ENCODE data around the gene ZNF627. TPM values are rescaled to one million over a fixed set of nuclear protein-coding genes. Genes with fewer than 3 reads are reported as not detected.

ZNF627 gene
- total and polyA plus RNA-seq, 4 donors: 2.5 to 12.2 (median 6.4) TPM

DNA sequence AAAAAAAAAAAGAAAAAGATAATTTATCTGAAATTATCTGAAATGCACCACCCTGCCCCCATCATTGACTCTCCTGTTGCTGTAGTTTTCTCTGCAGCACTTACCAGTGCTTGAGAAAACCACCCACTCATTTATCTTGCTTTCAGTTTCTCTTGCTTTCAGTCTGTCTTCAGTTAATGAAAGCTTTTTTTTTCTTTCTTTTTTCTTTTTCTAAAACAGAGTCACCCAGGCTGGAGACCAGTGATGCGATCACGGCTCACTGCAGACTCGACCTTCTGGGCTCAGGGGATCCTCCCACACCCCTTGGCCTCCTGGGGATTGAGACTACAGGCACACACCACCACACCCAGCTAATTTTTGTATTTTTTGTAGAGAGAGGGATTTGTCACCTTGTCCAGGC lies 15.5 kb upstream of the ZNF627 start:
- ATAC-seq (ENCODE audit: low FRiP score) (no peak), DNase-seq (no peak)
- Histone ChIP-seq H3K36me3 (ENCODE audit: control insufficient read depth in 1 of 2, insufficient read depth in 2 of 2, low read length in 1 of 2) (no peaks in the 10 kb centered on the region), H3K4me3 (ENCODE audit: low read length in 2 of 2) (no peak overlapping the region), H3K27me3 (ENCODE audit: control insufficient read depth in 1 of 2, insufficient read depth in 2 of 2, low read length in 1 of 2) (no peaks in the 10 kb centered on the region), H3K4me1 (ENCODE audit: control insufficient read depth in 1 of 2, insufficient read depth in 2 of 2, low read length in 2 of 2) (no peaks in the 10 kb centered on the region), H3K9me3 (ENCODE audit: control insufficient read depth, low read length) (no peaks in the 10 kb centered on the region), H3K27ac (ENCODE audit: low read depth in 1 of 2, low read length in 2 of 2) (no peak overlapping the region)
- WGBS, 2 donors: 38 to 40% methylated on average over 3 of the region's 3 CpGs
- intact Hi-C loops (cut with DNase I): no loop called here

DNA sequence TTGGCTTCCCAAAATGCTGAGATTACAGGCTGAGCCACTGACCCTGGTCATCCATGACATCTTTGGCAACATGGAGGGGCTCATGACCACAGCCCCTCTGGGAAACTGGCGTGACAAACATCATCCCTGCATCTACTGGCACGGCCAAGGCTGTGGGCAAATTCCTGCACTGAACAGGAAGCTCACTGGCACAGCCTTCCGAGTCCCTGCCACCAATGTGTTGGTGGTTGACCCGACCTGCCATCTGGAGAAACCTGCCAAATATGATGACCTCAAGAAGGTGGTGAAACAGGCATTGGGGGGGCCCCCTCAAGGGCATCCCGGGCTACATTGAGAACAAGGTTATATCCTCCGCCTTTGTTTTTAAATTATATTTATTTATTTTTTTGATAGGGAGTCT lies 11.0 kb upstream of the ZNF627 start:
- no peaks in the 10 kb centered on the region for H3K9me3 ChIP-seq (ENCODE audit: control insufficient read depth, low read length)
- H3K4me3 ChIP-seq (ENCODE audit: low read length in 2 of 2): no peak overlapping the region
- 55 to 65% methylated on average over 6 of the region's 6 CpGs for WGBS, 2 donors
- ATAC-seq (ENCODE audit: low FRiP score) (no peak), DNase-seq (no peak)
- H3K4me1 ChIP-seq (ENCODE audit: control insufficient read depth in 1 of 2, insufficient read depth in 2 of 2, low read length in 2 of 2): no peaks in the 10 kb centered on the region
- H3K27ac ChIP-seq (ENCODE audit: low read depth in 1 of 2, low read length in 2 of 2): no peak overlapping the region
- no peaks in the 10 kb centered on the region for H3K36me3 ChIP-seq (ENCODE audit: control insufficient read depth in 1 of 2, insufficient read depth in 2 of 2, low read length in 1 of 2)
- no peaks in the 10 kb centered on the region for H3K27me3 ChIP-seq (ENCODE audit: control insufficient read depth in 1 of 2, insufficient read depth in 2 of 2, low read length in 1 of 2)
- intact Hi-C loops (cut with DNase I): loop anchor here in 1 of 2 donors (5.0 kb wide), 1 partner anchor 89 kb away; no protein-coding TSS in a partner anchor

DNA sequence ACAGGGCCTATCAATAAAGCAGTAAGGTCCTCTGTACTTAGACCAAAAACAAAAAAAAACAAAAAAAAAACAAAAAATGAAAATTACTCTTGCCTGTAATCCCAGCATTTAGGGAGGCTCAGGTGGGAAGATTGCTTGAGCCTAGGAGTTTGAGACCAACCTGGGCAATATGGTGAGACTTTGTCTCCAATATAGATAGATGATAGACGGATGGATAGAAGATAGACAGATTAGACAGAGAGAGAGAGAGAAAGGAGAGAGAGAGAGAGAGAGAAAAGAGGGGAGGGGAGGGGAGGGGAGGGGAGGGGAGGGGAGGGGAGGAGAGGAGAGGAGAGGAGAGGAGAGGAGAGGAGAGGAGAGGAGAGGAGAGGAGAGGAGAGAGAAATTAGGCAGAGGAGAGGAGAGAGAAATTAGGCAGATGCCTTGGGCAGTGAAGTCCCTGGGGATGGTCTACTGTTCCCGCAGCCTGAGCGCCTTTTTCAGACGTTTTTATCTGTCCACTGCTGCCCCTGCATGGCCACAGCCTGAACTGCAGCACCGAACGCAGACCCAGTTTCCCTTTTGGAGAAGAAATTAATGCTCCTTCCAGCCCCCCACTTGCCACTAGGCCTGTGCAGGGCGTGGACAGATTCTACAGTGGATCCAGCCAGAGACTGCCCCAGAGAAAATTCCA lies 9.8 kb upstream of the ZNF627 start:
- H3K27me3 ChIP-seq (ENCODE audit: control insufficient read depth in 1 of 2, insufficient read depth in 2 of 2, low read length in 1 of 2): no peaks in the 10 kb centered on the region
- no peaks in the 10 kb centered on the region for H3K36me3 ChIP-seq (ENCODE audit: control insufficient read depth in 1 of 2, insufficient read depth in 2 of 2, low read length in 1 of 2)
- ATAC-seq (ENCODE audit: low FRiP score) (peak; percentile 94), DNase-seq (peak; percentile 84 to 90)
- WGBS, 2 donors: 2% methylated on average over 6 to 7 of the region's 7 CpGs
- no peak overlapping the region for H3K27ac ChIP-seq (ENCODE audit: low read depth in 1 of 2, low read length in 2 of 2)
- intact Hi-C loops (cut with DNase I): loop anchor here (1.0 to 5.0 kb wide), 2 partner anchors 90 to 91 kb away; no protein-coding TSS in a partner anchor
- H3K4me3 ChIP-seq (ENCODE audit: low read length in 2 of 2): no peak overlapping the region
- H3K9me3 ChIP-seq (ENCODE audit: control insufficient read depth, low read length): no peaks in the 10 kb centered on the region
- no peaks in the 10 kb centered on the region for H3K4me1 ChIP-seq (ENCODE audit: control insufficient read depth in 1 of 2, insufficient read depth in 2 of 2, low read length in 2 of 2)

DNA sequence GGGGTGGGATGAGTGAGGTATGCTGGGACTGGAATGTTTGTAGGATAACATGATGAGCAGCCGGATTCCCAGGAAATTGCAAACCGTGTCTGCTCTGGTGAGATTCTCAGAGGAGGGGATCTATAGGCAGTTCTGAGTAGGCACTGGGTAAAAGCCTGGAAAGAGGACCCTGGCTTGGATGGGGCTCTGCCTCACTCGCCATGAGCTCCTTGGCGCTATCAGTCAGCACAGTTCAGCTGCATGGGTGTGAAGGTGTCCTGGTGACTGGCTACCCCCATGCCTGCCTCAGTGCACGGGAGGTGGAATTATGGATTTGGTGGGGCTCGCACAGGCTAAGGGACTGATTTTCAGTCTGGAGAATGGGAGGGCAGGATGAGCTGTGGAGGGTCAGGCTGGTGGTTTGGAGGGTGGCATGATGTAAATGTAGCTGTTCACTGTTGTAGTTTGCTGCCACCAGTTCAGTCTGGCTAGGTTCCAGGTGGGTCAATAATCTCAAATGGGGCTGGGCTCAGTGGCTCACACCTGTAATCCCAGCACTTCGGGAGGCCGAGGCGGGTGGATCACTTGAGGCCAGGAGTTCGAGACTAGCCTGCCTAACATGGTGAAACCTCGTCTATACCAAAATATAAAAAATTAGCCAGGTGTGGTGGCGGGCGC lies 9.2 kb upstream of the ZNF627 start:
- Histone ChIP-seq H3K4me3 (ENCODE audit: low read length in 2 of 2) (no peak overlapping the region), H3K36me3 (ENCODE audit: control insufficient read depth in 1 of 2, insufficient read depth in 2 of 2, low read length in 1 of 2) (no peaks in the 10 kb centered on the region), H3K4me1 (ENCODE audit: control insufficient read depth in 1 of 2, insufficient read depth in 2 of 2, low read length in 2 of 2) (no peaks in the 10 kb centered on the region), H3K9me3 (ENCODE audit: control insufficient read depth, low read length) (no peaks in the 10 kb centered on the region), H3K27me3 (ENCODE audit: control insufficient read depth in 1 of 2, insufficient read depth in 2 of 2, low read length in 1 of 2) (no peaks in the 10 kb centered on the region), H3K27ac (ENCODE audit: low read depth in 1 of 2, low read length in 2 of 2) (no peak overlapping the region)
- ATAC-seq (ENCODE audit: low FRiP score) (no peak), DNase-seq (no peak)
- WGBS, 2 donors: 66 to 68% methylated on average over 13 of the region's 13 CpGs
- intact Hi-C loops (cut with DNase I): loop anchor here (1.0 to 5.0 kb wide), 2 partner anchors 91 to 92 kb away; no protein-coding TSS in a partner anchor

DNA sequence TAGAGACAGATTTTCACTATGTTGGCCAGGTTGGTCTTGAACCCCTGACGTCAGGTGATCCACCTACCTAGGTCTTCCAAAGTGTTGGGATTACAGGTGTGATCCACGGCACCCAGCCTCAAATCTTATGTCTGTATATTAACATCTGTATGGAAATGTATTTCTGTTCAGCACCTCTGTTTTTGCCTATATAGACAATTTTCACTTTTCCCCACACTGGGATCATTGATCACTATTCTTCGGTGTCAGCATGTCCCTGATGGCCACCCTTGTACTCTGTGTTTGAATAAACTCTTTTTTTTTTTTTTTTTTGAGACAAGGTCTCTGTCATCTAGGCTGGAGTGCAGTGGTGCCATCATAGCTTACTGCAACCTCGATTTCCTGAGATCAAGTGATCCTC lies 3.2 kb upstream of the ZNF627 start:
- Histone ChIP-seq H3K9me3 (ENCODE audit: control insufficient read depth, low read length) (no peaks in the 10 kb centered on the region), H3K4me3 (ENCODE audit: low read length in 2 of 2) (no peak overlapping the region), H3K36me3 (ENCODE audit: control insufficient read depth in 1 of 2, insufficient read depth in 2 of 2, low read length in 1 of 2) (no peaks in the 10 kb centered on the region), H3K27ac (ENCODE audit: low read depth in 1 of 2, low read length in 2 of 2) (no peak overlapping the region), H3K4me1 (ENCODE audit: control insufficient read depth in 1 of 2, insufficient read depth in 2 of 2, low read length in 2 of 2) (no peaks in the 10 kb centered on the region), H3K27me3 (ENCODE audit: control insufficient read depth in 1 of 2, insufficient read depth in 2 of 2, low read length in 1 of 2) (no peaks in the 10 kb centered on the region)
- no peak for ATAC-seq (ENCODE audit: low FRiP score)
- intact Hi-C loops (cut with DNase I): loop anchor here in 1 of 2 donors (10.0 kb wide), 1 partner anchor 299 kb away; the partner anchor contains the start of gene TSPAN16
- DNase-seq: peak in 1 of 2 donors; percentile 1
- 80 to 81% methylated on average over 4 of the region's 4 CpGs for WGBS, 2 donors

DNA sequence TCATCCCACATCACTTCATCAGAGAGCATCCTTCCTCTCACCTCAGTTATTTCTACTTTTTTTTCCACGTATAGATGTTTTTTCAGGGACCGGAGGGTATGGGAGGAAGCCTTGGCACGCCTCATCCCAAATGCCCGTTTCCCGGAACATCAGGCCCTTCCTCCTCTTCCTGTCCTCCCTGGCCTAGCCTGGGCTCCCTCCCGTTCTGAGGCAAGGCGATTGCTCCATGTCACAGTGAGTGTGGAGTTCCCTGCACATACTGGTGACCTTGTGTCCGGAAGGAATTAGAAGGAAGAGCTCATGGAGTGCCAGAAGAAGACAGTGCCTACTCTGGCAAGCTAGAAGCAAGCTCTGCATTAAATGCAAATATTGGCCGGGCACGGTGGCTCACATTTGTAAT lies 1.1 kb upstream of the ZNF627 start:
- Histone ChIP-seq H3K9me3 (ENCODE audit: control insufficient read depth, low read length) (no peaks in the 10 kb centered on the region), H3K4me3 (ENCODE audit: low read length in 2 of 2) (no peak overlapping the region), H3K4me1 (ENCODE audit: control insufficient read depth in 1 of 2, insufficient read depth in 2 of 2, low read length in 2 of 2) (no peaks in the 10 kb centered on the region), H3K27me3 (ENCODE audit: control insufficient read depth in 1 of 2, insufficient read depth in 2 of 2, low read length in 1 of 2) (no peaks in the 10 kb centered on the region), H3K27ac (ENCODE audit: low read depth in 1 of 2, low read length in 2 of 2) (no peak overlapping the region), H3K36me3 (ENCODE audit: control insufficient read depth in 1 of 2, insufficient read depth in 2 of 2, low read length in 1 of 2) (no peaks in the 10 kb centered on the region)
- intact Hi-C loops (cut with DNase I): loop anchor here in 1 of 2 donors (10.0 kb wide), 1 partner anchor 301 kb away; the partner anchor contains the start of gene TSPAN16
- ATAC-seq (ENCODE audit: low FRiP score) (no peak), DNase-seq (peak in 1 of 2 donors; percentile 68)
- 89 to 92% methylated on average over 10 of the region's 10 CpGs for WGBS, 2 donors

DNA sequence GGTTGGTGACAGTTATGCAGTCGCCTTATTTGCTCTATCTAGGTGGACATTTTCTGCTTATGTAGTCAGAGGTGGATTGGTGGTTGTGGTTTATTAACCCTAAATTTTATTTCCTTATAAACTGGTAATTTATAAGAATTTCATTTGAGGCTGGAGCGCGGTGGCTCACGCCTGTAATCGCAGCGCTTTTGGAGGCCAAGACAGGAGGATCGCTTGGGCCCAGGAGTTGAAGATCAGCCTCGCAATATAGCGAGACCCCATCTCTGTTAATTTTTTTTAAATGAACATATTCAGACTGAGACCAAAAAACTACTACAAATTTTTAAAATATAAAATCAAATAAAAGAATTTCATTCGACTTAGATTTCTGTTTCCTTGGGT lies 810 bp downstream of the ZNF627 start:
- Histone ChIP-seq H3K4me3 (ENCODE audit: low read length in 2 of 2) (peak overlapping the region; percentile 95 to 96), H3K9me3 (ENCODE audit: control insufficient read depth, low read length) (no peaks in the 10 kb centered on the region), H3K4me1 (ENCODE audit: control insufficient read depth in 1 of 2, insufficient read depth in 2 of 2, low read length in 2 of 2) (no peaks in the 10 kb centered on the region), H3K27me3 (ENCODE audit: control insufficient read depth in 1 of 2, insufficient read depth in 2 of 2, low read length in 1 of 2) (no peaks in the 10 kb centered on the region), H3K36me3 (ENCODE audit: control insufficient read depth in 1 of 2, insufficient read depth in 2 of 2, low read length in 1 of 2) (no peaks in the 10 kb centered on the region), H3K27ac (ENCODE audit: low read depth in 1 of 2, low read length in 2 of 2) (no peak overlapping the region)
- DNase-seq: peak in 1 of 2 donors; percentile 16
- no peak for ATAC-seq (ENCODE audit: low FRiP score)
- WGBS, 2 donors: 64 to 69% methylated on average over 10 of the region's 10 CpGs
- intact Hi-C loops (cut with DNase I): loop anchor here in 1 of 2 donors (10.0 kb wide), 1 partner anchor 303 kb away; the partner anchor contains the start of gene TSPAN16

DNA sequence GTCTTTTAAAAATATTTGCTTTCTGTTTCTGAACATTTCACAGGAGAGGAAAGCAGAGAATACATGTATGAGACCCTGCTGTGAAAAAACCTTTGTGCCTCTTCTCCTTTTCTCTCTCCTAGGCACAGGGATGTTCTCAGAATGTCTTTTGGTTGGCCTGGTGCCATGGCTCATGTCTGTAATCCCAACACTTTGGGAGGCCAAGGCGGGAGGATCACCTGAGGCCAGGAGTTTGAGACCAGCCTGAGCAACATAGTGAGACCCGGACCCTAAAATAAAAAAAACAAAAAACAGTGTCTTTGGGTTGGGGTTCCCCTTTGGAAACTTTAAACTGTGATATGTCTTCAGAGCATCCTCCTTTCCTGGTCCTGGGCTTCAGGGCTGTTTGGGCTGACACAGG lies 1.5 kb downstream of the ZNF627 start:
- ATAC-seq (ENCODE audit: low FRiP score) (no peak), DNase-seq (peak in 1 of 2 donors; percentile 15)
- peak overlapping the region in 1 of 2 donors; percentile 96 for H3K4me3 ChIP-seq (ENCODE audit: low read length in 2 of 2)
- H3K36me3 ChIP-seq (ENCODE audit: control insufficient read depth in 1 of 2, insufficient read depth in 2 of 2, low read length in 1 of 2): no peaks in the 10 kb centered on the region
- no peaks in the 10 kb centered on the region for H3K4me1 ChIP-seq (ENCODE audit: control insufficient read depth in 1 of 2, insufficient read depth in 2 of 2, low read length in 2 of 2)
- H3K27ac ChIP-seq (ENCODE audit: low read depth in 1 of 2, low read length in 2 of 2): no peak overlapping the region
- H3K27me3 ChIP-seq (ENCODE audit: control insufficient read depth in 1 of 2, insufficient read depth in 2 of 2, low read length in 1 of 2): no peaks in the 10 kb centered on the region
- intact Hi-C loops (cut with DNase I): loop anchor here in 1 of 2 donors (10.0 kb wide), 1 partner anchor 304 kb away; the partner anchor contains the start of gene TSPAN16
- WGBS, 2 donors: 91% methylated on average over 2 of the region's 2 CpGs
- H3K9me3 ChIP-seq (ENCODE audit: control insufficient read depth, low read length): no peaks in the 10 kb centered on the region

All from aorta (tissue), 5 donors.